Immature natural killer cell (primary cell): ENCODE data around the gene RPA1. TPM values are rescaled to one million over a fixed set of nuclear protein-coding genes. Genes with fewer than 3 reads are reported as not detected.

Experiments used
- polyA plus RNA-seq, 3 donors: library from polyadenylated mRNA; unstranded; fragments of 300-500 nt; fragmentation: Illumina TruSeq; gene quantifications; one replicate each; pipeline ENCODE4 v1.2.3, GENCODE V29; 2021

Gene RPA1
- polyA plus RNA-seq, 3 donors from 2014 or later, result 82.6 to 102 (median 89.4) TPM

Other genes with a start within 250 kb of the RPA1 start
- 1 to 10 TPM; 3.6 to 8.3 (median 4.5) TPM for gene SLC43A2, start 201.2 kb upstream of the RPA1 start, polyA plus RNA-seq
- under 1 TPM; 0.12 to 0.95 (median 0.64) TPM for gene SCARF1, start 184.3 kb upstream of the RPA1 start, polyA plus RNA-seq
- gene RILP, start 180.1 kb upstream of the RPA1 start, polyA plus RNA-seq, result 10 to 100 TPM in 1 of 3 donors, 1 to 10 TPM in 2; 5.0 to 12.7 (median 9.2) TPM
- gene PRPF8, start 145.1 kb upstream of the RPA1 start, polyA plus RNA-seq, result 100 to 1,000 TPM in 1 of 3 donors, 10 to 100 TPM in 2; 57.0 to 198 (median 84.1) TPM
- gene TLCD2, start 119.6 kb upstream of the RPA1 start, polyA plus RNA-seq, result under 1 TPM in 1 of 3 donors, not detected in 2; 0.04 TPM
- 10 to 100 TPM in 1 of 3 donors, 1 to 10 TPM in 2; 5.8 to 27.2 (median 6.4) TPM for gene WDR81, start 105.3 kb upstream of the RPA1 start, polyA plus RNA-seq
- gene SERPINF2, start 87.1 kb upstream of the RPA1 start, polyA plus RNA-seq, result under 1 TPM in 1 of 3 donors, not detected in 2; 0.76 TPM
- gene SERPINF1, start 67.9 kb upstream of the RPA1 start, polyA plus RNA-seq, result 1 to 10 TPM; 2.1 to 9.6 (median 3.3) TPM
- 10 to 100 TPM in 1 of 3 donors, 1 to 10 TPM in 2; 7.8 to 17.5 (median 8.2) TPM for gene SMYD4, start 103 bp upstream of the RPA1 start, polyA plus RNA-seq
- under 1 TPM in 1 of 3 donors, not detected in 2; 0.37 TPM for gene RTN4RL1, start 195.3 kb downstream of the RPA1 start, polyA plus RNA-seq
- gene DPH1, start 200.1 kb downstream of the RPA1 start, polyA plus RNA-seq, result 10 to 100 TPM; 18.6 to 26.4 (median 21.4) TPM
- gene OVCA2, start 212.0 kb downstream of the RPA1 start, polyA plus RNA-seq, result 100 to 1,000 TPM in 2 of 3 donors, 10 to 100 TPM in 1; 90.6 to 107 (median 104) TPM
- gene HIC1, start 225.1 kb downstream of the RPA1 start, polyA plus RNA-seq, result 1 to 10 TPM in 2 of 3 donors, under 1 TPM in 1; 0.90 to 5.9 (median 1.2) TPM